ENCODE results near the gene GRAMD4. TPM values are rescaled to one million over a fixed set of nuclear protein-coding genes. Genes with fewer than 3 reads are reported as not detected.

GRAMD4 gene
- polyA plus RNA-seq, 1 experiment: 7.5 TPM

GRCh38 chr22:46707827-46708570, 87.8 kb downstream of the GRAMD4 start:
- Histone ChIP-seq H3K27me3 (ENCODE audit: control insufficient read depth, insufficient read depth, low read length) (no peaks in the 10 kb centered on the region), H3K4me3 (ENCODE audit: low read depth, low read length) (no peak overlapping the region), H3K27ac (ENCODE audit: low read depth, low read length) (no peak overlapping the region), H3K9me3 (ENCODE audit: control insufficient read depth, insufficient read depth, low read length) (no peaks in the 10 kb centered on the region; the same call in 1 of the 2 replicates)
- CTCF ChIA-PET: no interaction called here
- POLR2A ChIA-PET: no interaction called here
- TF ChIP-seq CTCF (IDR thresholded peaks at IDR 0.05; ENCODE audit: low read depth, low read length): no peak
- no peak for DNase-seq (ENCODE audit: low read depth, low spot score)

GRCh38 chr22:46708766-46709330, 88.7 kb downstream of the GRAMD4 start:
- H3K27me3 ChIP-seq (ENCODE audit: control insufficient read depth, insufficient read depth, low read length): no peaks in the 10 kb centered on the region
- no peaks in the 10 kb centered on the region; the same call in 1 of the 2 replicates for H3K9me3 ChIP-seq (ENCODE audit: control insufficient read depth, insufficient read depth, low read length)
- no peak overlapping the region for H3K27ac ChIP-seq (ENCODE audit: low read depth, low read length)
- no peak overlapping the region for H3K4me3 ChIP-seq (ENCODE audit: low read depth, low read length)
- POLR2A ChIA-PET: no interaction called here
- CTCF ChIA-PET: no interaction called here
- no peak for TF ChIP-seq CTCF (IDR thresholded peaks at IDR 0.05; ENCODE audit: low read depth, low read length)
- no peak for DNase-seq (ENCODE audit: low read depth, low spot score)

DNA sequence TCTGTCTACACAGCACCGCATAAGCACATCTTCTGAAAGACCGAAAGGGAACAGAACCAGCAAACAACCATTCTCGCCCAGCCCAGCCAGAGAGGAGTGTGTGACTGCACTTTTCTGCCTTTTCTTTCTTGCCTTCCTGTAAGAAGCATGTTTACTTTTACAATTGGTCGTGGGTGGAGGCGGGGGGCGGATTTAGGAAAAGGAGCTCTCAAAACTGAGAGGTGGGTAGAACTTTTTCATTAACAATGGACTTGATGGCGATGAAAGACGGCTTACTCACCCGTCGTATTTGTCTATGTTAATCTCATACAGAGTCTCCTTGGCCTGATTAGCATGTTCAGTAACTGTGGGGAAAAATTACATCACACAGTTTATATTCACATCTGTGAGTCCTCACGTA, 90.6 kb downstream of the GRAMD4 start:
- Histone ChIP-seq H3K9me3 (ENCODE audit: control insufficient read depth, insufficient read depth, low read length) (no peaks in the 10 kb centered on the region; the same call in 1 of the 2 replicates), H3K4me3 (ENCODE audit: low read depth, low read length) (no peak overlapping the region), H3K27me3 (ENCODE audit: control insufficient read depth, insufficient read depth, low read length) (no peaks in the 10 kb centered on the region), H3K27ac (ENCODE audit: low read depth, low read length) (no peak overlapping the region)
- ChIA-PET POLR2A (no interaction called here), CTCF (no interaction called here)
- no peak for TF ChIP-seq CTCF (IDR thresholded peaks at IDR 0.05; ENCODE audit: low read depth, low read length)
- DNase-seq (ENCODE audit: low read depth, low spot score): no peak

DNA sequence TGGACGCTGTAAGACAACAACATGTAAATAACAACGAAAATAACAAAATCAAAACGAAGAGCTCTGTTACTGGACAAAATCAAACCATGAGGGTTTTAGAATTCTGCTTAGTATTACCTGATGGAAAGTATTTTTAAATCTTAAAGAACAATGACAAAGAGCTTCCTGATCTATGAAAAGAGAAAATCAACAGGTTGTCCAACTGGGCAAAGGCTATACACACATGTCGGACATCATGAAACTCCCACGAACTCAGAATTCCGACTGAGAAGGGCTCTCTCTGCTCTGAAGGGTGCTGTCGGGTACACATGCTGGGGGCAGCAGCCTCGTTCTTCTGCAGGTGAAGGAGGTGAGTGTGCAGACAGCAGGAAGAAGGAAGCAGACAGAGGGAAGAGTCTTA, 92.1 kb downstream of the GRAMD4 start:
- ChIA-PET POLR2A (no interaction called here), CTCF (no interaction called here)
- Histone ChIP-seq H3K27me3 (ENCODE audit: control insufficient read depth, insufficient read depth, low read length) (no peaks in the 10 kb centered on the region), H3K27ac (ENCODE audit: low read depth, low read length) (no peak overlapping the region), H3K4me3 (ENCODE audit: low read depth, low read length) (no peak overlapping the region), H3K9me3 (ENCODE audit: control insufficient read depth, insufficient read depth, low read length) (no peaks in the 10 kb centered on the region; the same call in 1 of the 2 replicates)
- DNase-seq (ENCODE audit: low read depth, low spot score): no peak
- TF ChIP-seq CTCF (IDR thresholded peaks at IDR 0.05; ENCODE audit: low read depth, low read length): no peak

DNA sequence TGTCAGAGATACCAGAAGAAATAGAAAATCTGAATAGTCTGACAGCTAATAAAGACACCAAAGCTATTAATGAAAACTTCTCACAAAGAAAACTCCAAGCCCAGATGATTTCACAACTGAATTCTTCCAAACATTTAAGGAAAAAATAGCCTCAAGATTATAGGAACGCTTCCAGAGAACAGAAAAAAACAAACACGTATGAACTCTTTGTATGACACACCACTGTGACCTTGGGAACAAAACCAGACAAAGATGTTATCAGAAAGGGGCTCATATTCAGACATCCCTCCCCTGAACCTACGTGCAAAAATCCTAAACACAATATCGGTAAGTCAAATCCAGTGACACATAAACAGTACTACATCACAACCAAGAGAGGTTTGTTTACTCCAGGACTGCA, 94.4 kb downstream of the GRAMD4 start:
- no peak for TF ChIP-seq CTCF (IDR thresholded peaks at IDR 0.05; ENCODE audit: low read depth, low read length)
- no peak overlapping the region for H3K27ac ChIP-seq (ENCODE audit: low read depth, low read length)
- no peaks in the 10 kb centered on the region for H3K27me3 ChIP-seq (ENCODE audit: control insufficient read depth, insufficient read depth, low read length)
- POLR2A ChIA-PET: no interaction called here
- no peaks in the 10 kb centered on the region for H3K9me3 ChIP-seq (ENCODE audit: control insufficient read depth, insufficient read depth, low read length)
- H3K4me3 ChIP-seq (ENCODE audit: low read depth, low read length): no peak overlapping the region
- CTCF ChIA-PET: interaction anchor here (0.7 kb wide), 1 partner anchor 151 kb away, joined by 5 read pairs; no protein-coding TSS in a partner anchor
- no peak for DNase-seq (ENCODE audit: low read depth, low spot score)

All from AG04450 (cell line).